HepG2 (cell line): Measurements from ENCODE around the gene CARMIL1. TPM values are rescaled to one million over a fixed set of nuclear protein-coding genes. Genes with fewer than 3 reads are reported as not detected.

Experiments used
- ATAC-seq: fragments of 200-7000 bp; cut with Tn5 transposase; 3 replicates; pipeline ENCODE4 v1.9.1; 2020; ENCODE audit warnings: mild to moderate bottlenecking, moderate library complexity
- BruUV-seq: library from RNA; stranded (reverse); fragments of 400-500 nt; replicated peaks from 2 replicates; lab custom pipeline; 2021; lab: Mats Ljungman, UMichigan
- CTCF ChIA-PET: fragments of 300-600 bp; formaldehyde crosslinking; extraction: SDS; loops from one replicate; lab custom pipeline; 2021; ENCODE audit warnings: low total read pairs, inconsistent platforms, low intra/inter-chr PET ratio; lab: Yijun Ruan, JAX
- POLR2A ChIA-PET: fragments of 350-600 bp; sonication (Branson Sonifier 250); formaldehyde crosslinking; loops from one replicate; lab custom pipeline; 2020; ENCODE audit warnings: antibody characterized with exemption, inconsistent platforms; lab: Yijun Ruan, JAX
- DNase-seq: peaks from one replicate; pipeline ENCODE4 v3.0.0-alpha.2; 2015; ENCODE audit warnings: low spot score
- FAIRE-seq: peaks from 3 replicates; lab custom pipeline; 2011; peaks lifted over from hg19 to GRCh38; lab: Jason Lieb, UNC
- H2AFZ ChIP-seq: one replicate; pipeline ENCODE4 v1.6.1; 2011; ENCODE audit warnings: low read length, inconsistent platforms
- H3K27ac ChIP-seq: fragments of 300-600 bp; 3 replicates; pipeline ENCODE4 v1.8.0; 2011; ENCODE audit warnings: mixed run types, mild to moderate bottlenecking, mixed read lengths, low read length, inconsistent platforms; ENCODE audit not compliant: insufficient read depth; ENCODE audit errors: extremely low read length
- H3K27me3 ChIP-seq, 2 experiments: fragments of 200-600 bp in 1 of 2; 2 replicates in 1 of 2; 3 replicates in 1 of 2; pipeline versions ENCODE4 v1.6.0 to v1.8.0; 2011; ENCODE audit warnings: low read length in 2 of 2, mild to moderate bottlenecking in 2 of 2, moderate library complexity in 2 of 2, inconsistent platforms in 1 of 2; ENCODE audit not compliant: insufficient read depth in 2 of 2, control insufficient read depth in 1 of 2
- H3K36me3 ChIP-seq, 2 experiments: fragments of 200-600 bp in 1 of 2; replicated peaks in 1 of 2; 2 replicates in 1 of 2; 3 replicates in 1 of 2; pipeline versions ENCODE4 v1.5.1 to v1.8.0; 2011; ENCODE audit warnings: low read length in 2 of 2, inconsistent platforms in 1 of 2; ENCODE audit not compliant: insufficient read depth in 2 of 2, control insufficient read depth in 1 of 2
- H3K4me1 ChIP-seq: 2 replicates; pipeline ENCODE4 v1.5.1; 2012; ENCODE audit warnings: low read length, inconsistent platforms; ENCODE audit not compliant: insufficient read depth
- H3K4me2 ChIP-seq: 2 replicates; pipeline ENCODE4 v1.6.0; 2011; ENCODE audit warnings: low read depth, low read length, inconsistent platforms
- H3K4me3 ChIP-seq, 3 experiments: fragments of 200-600 bp in 1 of 3; sonication (generic), shearing (Covaris generic) in 1 of 3; replicated peaks in 1 of 3; 2 replicates each; pipeline ENCODE4 v1.5.1; 2011 to 2016; ENCODE audit warnings: low read length in 3 of 3, inconsistent platforms in 2 of 3, low read depth in 2 of 3, mild to moderate bottlenecking in 2 of 3, control low read depth in 1 of 3, mixed read lengths in 1 of 3; ENCODE audit not compliant: insufficient read depth in 1 of 3
- H3K79me2 ChIP-seq: one replicate; pipeline ENCODE4 v1.6.1; 2011; ENCODE audit warnings: low read length, inconsistent platforms; ENCODE audit not compliant: insufficient read depth
- H3K9ac ChIP-seq: 2 replicates; pipeline ENCODE4 v1.6.0; 2011; ENCODE audit warnings: mild to moderate bottlenecking, low read depth, low read length, inconsistent platforms; ENCODE audit not compliant: insufficient read depth
- H3K9me3 ChIP-seq: 2 replicates; pipeline ENCODE4 v1.5.1; 2012; ENCODE audit warnings: mild to moderate bottlenecking, low read length
- H4K20me1 ChIP-seq: 2 replicates; pipeline ENCODE4 v1.6.0; 2011; ENCODE audit warnings: inconsistent platforms, mild to moderate bottlenecking, low read length, moderate library complexity; ENCODE audit not compliant: insufficient read depth
- GLI4 ChIP-seq: sonication (generic); formaldehyde crosslinking; IDR thresholded peaks from 2 replicates; pipeline ENCODE4 v1.5.1; 2020; ENCODE audit warnings: missing genetic modification reagents, mild to moderate bottlenecking, moderate library complexity, borderline replicate concordance
- MAFF ChIP-seq: IDR thresholded peaks from 2 replicates; pipeline ENCODE4 v1.6.1; 2011; ENCODE audit warnings: low read depth, low read length, improper control_type of control experiment
- PHF21A ChIP-seq: sonication (generic); formaldehyde crosslinking; IDR thresholded peaks from 2 replicates; pipeline ENCODE4 v1.5.0; 2020; ENCODE audit warnings: mild to moderate bottlenecking, missing genetic modification reagents
- TAF15 ChIP-seq: fragments of 200-400 bp; formaldehyde crosslinking; IDR thresholded peaks from one replicate; pipeline ENCODE4 v1.6.1; 2018; ENCODE audit warnings: mild to moderate bottlenecking, low read depth, low read length; ENCODE audit not compliant: poor library complexity, severe bottlenecking
- TEAD3 ChIP-seq: optimal IDR thresholded peaks from 2 replicates; pipeline ENCODE3; 2016; ENCODE audit warnings: borderline replicate concordance
- TFAP4 ChIP-seq: sonication (generic); IDR thresholded peaks from 2 replicates; pipeline ENCODE4 v1.6.1; 2016; ENCODE audit warnings: low read depth, borderline replicate concordance
- TFDP2 ChIP-seq: sonication (generic); formaldehyde crosslinking; IDR thresholded peaks from 2 replicates; pipeline ENCODE4 v1.4.0; 2020; ENCODE audit warnings: missing genetic modification reagents
- TOE1 ChIP-seq: sonication (generic); formaldehyde crosslinking; IDR thresholded peaks from 2 replicates; pipeline ENCODE4 v1.4.0; 2020; ENCODE audit warnings: mild to moderate bottlenecking, missing genetic modification reagents
- ZNF3 ChIP-seq: IDR thresholded peaks from 2 replicates; pipeline ENCODE4 v1.7.0; 2017; ENCODE audit warnings: inconsistent platforms
- ZNF484 ChIP-seq: sonication (generic); formaldehyde crosslinking; IDR thresholded peaks from 2 replicates; pipeline ENCODE4 v1.5.1; 2020; ENCODE audit warnings: mild to moderate bottlenecking, low read depth, missing genetic modification reagents, borderline replicate concordance
- ZNF660 ChIP-seq: sonication (generic); formaldehyde crosslinking; IDR thresholded peaks from 2 replicates; pipeline ENCODE4 v1.5.1; 2020; ENCODE audit warnings: mild to moderate bottlenecking, low read depth, missing genetic modification reagents, borderline replicate concordance
- ZNF773 ChIP-seq: sonication (generic); formaldehyde crosslinking; IDR thresholded peaks from 2 replicates; pipeline ENCODE4 v1.4.0; 2020; ENCODE audit warnings: missing genetic modification reagents, borderline replicate concordance
- WGBS: methylation state at CpG from one replicate; pipeline ENCODE4 v1.1.6; 2017; ENCODE audit warnings: low lambda C conversion rate; 5-methylcytosine and 5-hydroxymethylcytosine counted together
- in situ Hi-C: cut with HindIII; loops from 2 replicates; pipeline ENCODE4 v1.10.0; 2017; ENCODE audit warnings: low pct_unique_long_range_greater_than_20kb; ENCODE audit not compliant: extremely low pct_ligation_motif_present
- intact Hi-C: fragments of 100-400 bp; cut with micrococcal nuclease; formaldehyde crosslinking; loops from one replicate; pipeline ENCODE4 v1.10.0; 2022; ENCODE audit not compliant: unreplicated experiment
- polyA plus RNA-seq, 8 experiments: library from polyadenylated mRNA; depleted of rRNA in 3 of 8; stranded (reverse) in 7 of 8; unstranded in 1 of 8; fragments of >200 nt; fragmentation: Illumina TruSeq in 4 of 8; extraction: Trizol in 4 of 8; gene quantifications; 2 replicates each; pipeline versions ENCODE4 v1.2.1 to v1.2.3, GENCODE V29; 2011 to 2016; ENCODE audit warnings: low read depth in 4 of 8, missing spikeins in 1 of 8, mixed read lengths in 1 of 8; ENCODE audit not compliant: insufficient read depth in 1 of 8
- total RNA-seq, 5 experiments: library from RNA; depleted of rRNA; stranded (reverse); fragments of >200 nt; fragmentation: Illumina TruSeq; extraction: Trizol; gene quantifications; 2 replicates each; pipeline ENCODE4 v1.2.3, GENCODE V29; 2016; ENCODE audit warnings: low read depth in 1 of 5
- TF ChIP-seq, protein P1 (sequence below): sonication (generic); formaldehyde crosslinking; IDR thresholded peaks from 2 replicates; pipeline ENCODE4 v1.5.0; 2020; ENCODE audit warnings: mild to moderate bottlenecking, missing genetic modification reagents
- TF ChIP-seq, protein P2 (sequence below), 2 experiments: sonication (generic) in 1 of 2; formaldehyde crosslinking in 1 of 2; IDR thresholded peaks; 2 replicates each; pipeline versions ENCODE4 v1.4.0 to v1.6.1; 2018 to 2020; ENCODE audit warnings: missing genetic modification reagents in 2 of 2, borderline replicate concordance in 1 of 2, low read depth in 1 of 2, mild to moderate bottlenecking in 1 of 2, missing biosample characterization in 1 of 2

The CARMIL1 gene
- total and polyA plus RNA-seq, 2 of the 13 experiments (the other 11 are each of a cell fraction or from before 2014, with no cell fraction given) = 1.8 to 2.6 TPM

DNA sequence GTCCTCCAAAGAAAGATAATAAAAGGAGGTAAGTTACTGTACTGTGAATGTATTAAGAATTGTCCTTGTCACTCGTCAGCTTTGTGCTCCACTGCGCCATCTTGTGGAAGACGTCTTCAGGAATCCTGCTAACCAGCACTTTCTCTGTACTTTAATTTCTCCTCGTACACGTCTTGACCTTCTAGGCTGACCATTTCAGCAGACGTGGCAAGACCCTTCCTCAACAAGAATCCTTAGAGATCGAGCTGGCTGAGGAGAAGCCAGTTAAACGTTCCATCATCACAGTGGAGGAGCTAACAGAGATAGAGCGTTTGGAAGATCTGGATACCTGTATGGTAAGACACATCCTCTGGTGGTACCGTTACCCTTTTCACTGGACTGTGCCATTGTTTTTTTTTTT lies 277.3 kb downstream of the CARMIL1 start:
- FAIRE-seq (peak; percentile 80), DNase-seq (peak; percentile 65), ATAC-seq (peak; percentile 81)
- Histone ChIP-seq H4K20me1 (no peaks in the 10 kb centered on the region), H3K4me2 (no peak overlapping the region), H3K4me3 (no peak overlapping the region), H2AFZ (no peak overlapping the region), H3K27me3 (no peaks in the 10 kb centered on the region), H3K27ac (no peak overlapping the region), H3K4me1 (no peaks in the 10 kb centered on the region), H3K9me3 (no peaks in the 10 kb centered on the region), H3K36me3 (no peaks in the 10 kb centered on the region), H3K79me2 (no peaks in the 10 kb centered on the region), H3K9ac (no peak overlapping the region)
- in situ Hi-C loops = no loop called here
- ChIA-PET POLR2A (no interaction called here), CTCF (interaction anchor here (1.1 to 1.5 kb wide), 6 partner anchors 45 to 334 kb away, joined by 4 to 18 read pairs (median 7); no protein-coding TSS in a partner anchor)
- no TSS peak for BruUV-seq
- WGBS = 18% methylated on average over 10 of the region's 10 CpGs
- intact Hi-C loops = loop anchor here (1.0 to 10.0 kb wide), 6 partner anchors 46 to 388 kb away; no protein-coding TSS in a partner anchor
- TF ChIP-seq ZNF660 (CRISPR knock-in tag) (no peak), ZNF773 (CRISPR knock-in tag) (no peak), PHF21A (CRISPR knock-in tag) (no peak), TFAP4 (no peak), TOE1 (CRISPR knock-in tag) (no peak), TFDP2 (no peak), ZNF484 (CRISPR knock-in tag) (no peak), GLI4 (no peak), TAF15 (no peak), MAFF (0 out of 2 replicates have a peak, but pooled peaks have one; percentile 24), TEAD3 (CRISPR knock-in tag) (peak; percentile 58), ZNF3 (CRISPR knock-in tag) (no peak)
- TF ChIP-seq, protein P1, sequence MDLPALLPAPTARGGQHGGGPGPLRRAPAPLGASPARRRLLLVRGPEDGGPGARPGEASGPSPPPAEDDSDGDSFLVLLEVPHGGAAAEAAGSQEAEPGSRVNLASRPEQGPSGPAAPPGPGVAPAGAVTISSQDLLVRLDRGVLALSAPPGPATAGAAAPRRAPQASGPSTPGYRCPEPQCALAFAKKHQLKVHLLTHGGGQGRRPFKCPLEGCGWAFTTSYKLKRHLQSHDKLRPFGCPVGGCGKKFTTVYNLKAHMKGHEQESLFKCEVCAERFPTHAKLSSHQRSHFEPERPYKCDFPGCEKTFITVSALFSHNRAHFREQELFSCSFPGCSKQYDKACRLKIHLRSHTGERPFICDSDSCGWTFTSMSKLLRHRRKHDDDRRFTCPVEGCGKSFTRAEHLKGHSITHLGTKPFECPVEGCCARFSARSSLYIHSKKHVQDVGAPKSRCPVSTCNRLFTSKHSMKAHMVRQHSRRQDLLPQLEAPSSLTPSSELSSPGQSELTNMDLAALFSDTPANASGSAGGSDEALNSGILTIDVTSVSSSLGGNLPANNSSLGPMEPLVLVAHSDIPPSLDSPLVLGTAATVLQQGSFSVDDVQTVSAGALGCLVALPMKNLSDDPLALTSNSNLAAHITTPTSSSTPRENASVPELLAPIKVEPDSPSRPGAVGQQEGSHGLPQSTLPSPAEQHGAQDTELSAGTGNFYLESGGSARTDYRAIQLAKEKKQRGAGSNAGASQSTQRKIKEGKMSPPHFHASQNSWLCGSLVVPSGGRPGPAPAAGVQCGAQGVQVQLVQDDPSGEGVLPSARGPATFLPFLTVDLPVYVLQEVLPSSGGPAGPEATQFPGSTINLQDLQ (CRISPR knock-in tag) = no peak
- TF ChIP-seq, protein P2, sequence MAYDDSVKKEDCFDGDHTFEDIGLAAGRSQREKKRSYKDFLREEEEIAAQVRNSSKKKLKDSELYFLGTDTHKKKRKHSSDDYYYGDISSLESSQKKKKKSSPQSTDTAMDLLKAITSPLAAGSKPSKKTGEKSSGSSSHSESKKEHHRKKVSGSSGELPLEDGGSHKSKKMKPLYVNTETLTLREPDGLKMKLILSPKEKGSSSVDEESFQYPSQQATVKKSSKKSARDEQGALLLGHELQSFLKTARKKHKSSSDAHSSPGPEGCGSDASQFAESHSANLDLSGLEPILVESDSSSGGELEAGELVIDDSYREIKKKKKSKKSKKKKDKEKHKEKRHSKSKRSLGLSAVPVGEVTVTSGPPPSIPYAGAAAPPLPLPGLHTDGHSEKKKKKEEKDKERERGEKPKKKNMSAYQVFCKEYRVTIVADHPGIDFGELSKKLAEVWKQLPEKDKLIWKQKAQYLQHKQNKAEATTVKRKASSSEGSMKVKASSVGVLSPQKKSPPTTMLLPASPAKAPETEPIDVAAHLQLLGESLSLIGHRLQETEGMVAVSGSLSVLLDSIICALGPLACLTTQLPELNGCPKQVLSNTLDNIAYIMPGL (CRISPR knock-in tag; IDR thresholded peaks at IDR 0.05; ENCODE audit: borderline replicate concordance in 1 of 2, low read depth in 1 of 2) = 0 out of 4 replicates have a peak, but pooled peaks of 1 of the 2 experiments have one; percentile 54
